Mesendoderm (in vitro differentiated cells): ENCODE results near the gene ONECUT3.
"Not testable (repeated sequence)": the region's sequence is repeated elsewhere in the genome, so short reads cannot be mapped to it uniquely, and the experiment has no call there.

Experiments
- DNase-seq: peaks from one replicate; pipeline ENCODE4 v3.0.0; 2013
- H2AK5ac ChIP-seq: 2 replicates; pipeline ENCODE4 v1.6.1; 2013; ENCODE audit warnings: low read length, inconsistent platforms
- H2BK120ac ChIP-seq: 2 replicates; pipeline ENCODE4 v1.6.1; 2013; ENCODE audit warnings: low read depth, mild to moderate bottlenecking, low read length, moderate library complexity, mixed read lengths
- H2BK15ac ChIP-seq: replicated peaks from 2 replicates; pipeline ENCODE4 v1.6.1; 2013; ENCODE audit warnings: low read depth, mild to moderate bottlenecking, moderate library complexity
- H2BK5ac ChIP-seq: 2 replicates; pipeline ENCODE4 v1.6.1; 2013; ENCODE audit warnings: low read length, inconsistent platforms
- H3K18ac ChIP-seq: 2 replicates; pipeline ENCODE4 v1.6.1; 2013; ENCODE audit warnings: mild to moderate bottlenecking, low read length, mixed read lengths
- H3K23ac ChIP-seq: one replicate; pipeline ENCODE4 v1.6.1; 2013; ENCODE audit warnings: low read length
- H3K27ac ChIP-seq: 2 replicates; pipeline ENCODE4 v1.5.1; 2013; ENCODE audit warnings: low read depth, mild to moderate bottlenecking, inconsistent platforms, low read length, moderate library complexity
- H3K27me3 ChIP-seq: 2 replicates; pipeline ENCODE4 v1.6.1; 2013; ENCODE audit warnings: low read length, control low read depth, mild to moderate bottlenecking, inconsistent platforms; ENCODE audit not compliant: insufficient read depth, poor library complexity
- H3K36me3 ChIP-seq: 2 replicates; pipeline ENCODE4 v1.6.1; 2013; ENCODE audit warnings: low read length, inconsistent platforms; ENCODE audit not compliant: control insufficient read depth, insufficient read depth
- H3K4ac ChIP-seq: one replicate; pipeline ENCODE4 v1.6.1; 2013; ENCODE audit warnings: low read depth, mild to moderate bottlenecking, low read length, moderate library complexity
- H3K4me1 ChIP-seq: 2 replicates; pipeline ENCODE4 v1.6.1; 2013; ENCODE audit warnings: low read depth, low read length, inconsistent platforms; ENCODE audit not compliant: control insufficient read depth
- H3K4me2 ChIP-seq: 2 replicates; pipeline ENCODE4 v1.6.1; 2013; ENCODE audit warnings: low read length
- H3K4me3 ChIP-seq: 2 replicates; pipeline ENCODE4 v1.5.1; 2013; ENCODE audit warnings: mild to moderate bottlenecking, low read length
- H3K56ac ChIP-seq: one replicate; pipeline ENCODE4 v1.6.1; 2013; ENCODE audit warnings: low read length
- H3K79me1 ChIP-seq: 2 replicates; pipeline ENCODE4 v1.6.1; 2013; ENCODE audit warnings: low read length, inconsistent platforms
- H3K79me2 ChIP-seq: 2 replicates; pipeline ENCODE4 v1.6.1; 2013; ENCODE audit warnings: mild to moderate bottlenecking, low read length; ENCODE audit not compliant: control insufficient read depth, insufficient read depth
- H3K9ac ChIP-seq: 2 replicates; pipeline ENCODE4 v1.6.1; 2013; ENCODE audit warnings: low read length, inconsistent platforms
- H4K5ac ChIP-seq: one replicate; pipeline ENCODE4 v1.6.1; 2013; ENCODE audit warnings: low read length
- H4K8ac ChIP-seq: one replicate; pipeline ENCODE4 v1.6.1; 2013; ENCODE audit warnings: low read depth, mild to moderate bottlenecking, control low read depth, low read length, moderate library complexity
- WGBS: extraction: QIAGEN DNeasy Blood & Tissue Kit; methylation state at CpG from one replicate; pipeline ENCODE4 v1.1.7; 2013; ENCODE audit warnings: low lambda C conversion rate, missing lambda C conversion rate; ENCODE audit not compliant: insufficient coverage; ENCODE audit errors: extremely low coverage; 5-methylcytosine and 5-hydroxymethylcytosine counted together

ONECUT3 gene

DNA sequence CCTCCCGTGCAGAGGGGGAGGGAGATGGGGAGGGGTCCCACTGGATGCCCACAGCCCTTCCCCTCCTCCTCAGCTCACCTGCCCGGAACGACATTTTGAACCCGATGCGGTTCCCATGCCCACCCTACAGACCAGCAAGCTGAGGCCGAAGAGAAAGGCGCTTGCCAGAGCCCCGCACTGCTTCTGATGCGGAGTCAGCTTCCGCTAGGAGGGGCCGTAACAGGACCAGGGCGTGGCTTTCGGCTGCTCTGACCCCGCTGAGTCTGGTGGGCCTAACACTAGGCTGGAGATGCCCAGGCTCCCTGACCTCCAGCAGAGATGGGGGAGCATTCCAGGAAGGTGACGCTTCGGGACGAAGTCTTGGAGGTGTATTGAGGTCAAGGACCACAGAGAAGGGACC lies 6.7 kb downstream of the ONECUT3 start:
- no peak overlapping the region for H3K18ac ChIP-seq
- no peak overlapping the region for H2BK5ac ChIP-seq
- H3K79me1 ChIP-seq, result no peaks in the 10 kb centered on the region
- H3K27me3 ChIP-seq, result peaks cover 89% of the 10 kb centered on the region
- H3K4me3 ChIP-seq, result no peak overlapping the region
- no peak overlapping the region for H2BK120ac ChIP-seq
- H3K4me1 ChIP-seq, result no peaks in the 10 kb centered on the region
- no peak overlapping the region for H3K56ac ChIP-seq
- no peak overlapping the region for H3K27ac ChIP-seq
- no peak overlapping the region for H3K9ac ChIP-seq
- H2BK15ac ChIP-seq, result no peak overlapping the region
- no peak overlapping the region for H2AK5ac ChIP-seq
- DNase-seq, result no peak
- H3K36me3 ChIP-seq, result no peaks in the 10 kb centered on the region
- no peak overlapping the region for H3K4me2 ChIP-seq
- WGBS, result no CpG with 5 or more reads among the region's 17 CpGs
- H3K79me2 ChIP-seq, result no peaks in the 10 kb centered on the region
- no peak overlapping the region for H3K23ac ChIP-seq
- no peak overlapping the region for H3K4ac ChIP-seq
- H4K5ac ChIP-seq, result no peak overlapping the region
- no peak overlapping the region for H4K8ac ChIP-seq

- not testable (repeated sequence) for H2BK120ac ChIP-seq, H3K56ac ChIP-seq, H2AK5ac ChIP-seq, H3K9ac ChIP-seq, H3K18ac ChIP-seq, H3K4me2 ChIP-seq, H3K4me1 ChIP-seq, H3K4me3 ChIP-seq, H3K79me2 ChIP-seq, H3K36me3 ChIP-seq, H2BK5ac ChIP-seq, H4K8ac ChIP-seq, H3K4ac ChIP-seq, H2BK15ac ChIP-seq, H3K79me1 ChIP-seq, DNase-seq, H3K27ac ChIP-seq, H4K5ac ChIP-seq, H3K23ac ChIP-seq
- peaks cover 89% of the 10 kb centered on the region for H3K27me3 ChIP-seq
- WGBS, result no CpG with 5 or more reads among the region's 15 CpGs
These were observed 7.7 kb downstream of the ONECUT3 start for GRCh38 chr19:1760786-1761527.

DNA sequence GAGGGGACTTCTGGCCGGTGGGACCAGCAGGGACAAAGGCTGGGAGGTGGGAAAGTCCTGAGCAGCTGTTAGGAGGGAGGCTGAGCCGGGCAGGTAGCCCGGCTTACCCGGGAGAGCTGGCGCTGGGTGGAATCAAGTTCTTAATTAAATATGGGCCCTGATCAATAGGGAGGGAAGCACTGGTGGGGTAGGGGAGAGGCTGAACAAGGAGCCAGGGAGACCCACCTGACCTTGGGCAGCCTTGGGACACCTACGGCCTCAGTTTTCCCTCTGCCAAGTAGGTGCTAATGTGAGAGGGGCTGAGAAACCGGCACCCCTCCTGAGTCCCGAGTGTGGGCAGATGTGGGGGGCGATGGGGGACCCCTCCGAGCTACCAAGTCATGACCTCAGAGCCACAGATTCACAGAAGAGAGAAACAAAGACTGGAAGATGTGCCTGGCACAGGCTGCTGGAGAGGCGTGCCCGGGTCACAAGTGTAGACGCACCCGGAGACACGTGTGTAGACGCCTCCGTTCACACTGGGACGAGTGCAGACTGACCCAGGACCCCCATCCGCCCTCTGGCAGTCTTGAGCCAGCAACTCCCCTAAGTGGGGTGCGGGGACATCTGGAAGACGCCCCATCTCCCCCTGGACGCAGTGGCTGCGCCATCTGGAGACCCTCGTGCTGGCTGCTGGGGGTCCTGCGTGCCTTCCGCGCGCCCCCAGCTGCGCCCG lies 8.4 kb downstream of the ONECUT3 start:
- Histone ChIP-seq H2BK5ac (no peak overlapping the region), H3K56ac (no peak overlapping the region), H4K5ac (no peak overlapping the region), H3K79me1 (no peaks in the 10 kb centered on the region), H3K18ac (no peak overlapping the region), H3K27me3 (peaks cover 89% of the 10 kb centered on the region), H3K4me3 (no peak overlapping the region), H2BK120ac (no peak overlapping the region), H4K8ac (no peak overlapping the region), H3K4ac (no peak overlapping the region), H3K79me2 (no peaks in the 10 kb centered on the region), H3K4me2 (no peak overlapping the region), H3K23ac (no peak overlapping the region), H3K36me3 (no peaks in the 10 kb centered on the region), H3K27ac (no peak overlapping the region), H2BK15ac (no peak overlapping the region), H2AK5ac (no peak overlapping the region), H3K9ac (no peak overlapping the region), H3K4me1 (no peaks in the 10 kb centered on the region)
- no CpG with 5 or more reads among the region's 30 CpGs for WGBS
- DNase-seq, result no peak

- Histone ChIP-seq H2AK5ac (no peak overlapping the region), H3K4ac (no peak overlapping the region), H3K9ac (no peak overlapping the region), H3K4me1 (no peaks in the 10 kb centered on the region), H2BK120ac (no peak overlapping the region), H3K79me1 (no peaks in the 10 kb centered on the region), H4K5ac (no peak overlapping the region), H4K8ac (no peak overlapping the region), H3K56ac (no peak overlapping the region), H2BK5ac (no peak overlapping the region), H3K23ac (no peak overlapping the region), H3K27ac (no peak overlapping the region), H3K4me2 (no peak overlapping the region), H3K79me2 (no peaks in the 10 kb centered on the region), H3K27me3 (peaks cover 88% of the 10 kb centered on the region), H3K18ac (no peak overlapping the region), H3K4me3 (no peak overlapping the region), H2BK15ac (no peak overlapping the region), H3K36me3 (no peaks in the 10 kb centered on the region)
- DNase-seq, result no peak
- no CpG with 5 or more reads among the region's 56 CpGs for WGBS
These were observed 9.2 kb downstream of the ONECUT3 start for GRCh38 chr19:1762243-1763117.

GRCh38 chr19:1763648-1764639 lies 10.6 kb downstream of the ONECUT3 start:
- Histone ChIP-seq H2AK5ac (no peak overlapping the region), H4K8ac (no peak overlapping the region), H3K18ac (no peak overlapping the region), H3K4ac (no peak overlapping the region), H3K4me2 (no peak overlapping the region), H2BK15ac (no peak overlapping the region), H3K79me1 (no peaks in the 10 kb centered on the region), H3K27ac (no peak overlapping the region), H2BK120ac (no peak overlapping the region), H3K36me3 (no peaks in the 10 kb centered on the region), H3K9ac (no peak overlapping the region), H3K4me3 (no peak overlapping the region), H3K23ac (no peak overlapping the region), H3K79me2 (no peaks in the 10 kb centered on the region), H3K4me1 (no peaks in the 10 kb centered on the region), H3K56ac (no peak overlapping the region), H3K27me3 (peaks cover 77% of the 10 kb centered on the region), H4K5ac (no peak overlapping the region), H2BK5ac (no peak overlapping the region)
- no CpG with 5 or more reads among the region's 39 CpGs for WGBS
- DNase-seq, result no peak
